DOHH2 (cell line): ENCODE measurements around the gene TUT1.

Source experiments
- CTCF ChIP-seq: fragments of 200-600 bp; sonication (generic); IDR thresholded peaks from one replicate; pipeline ENCODE4 v1.5.1; 2014; ENCODE audit warnings: antibody characterized with exemption, mild to moderate bottlenecking, low read depth, low read length; ENCODE audit not compliant: poor library complexity, severe bottlenecking
- EZH2phosphoT487 ChIP-seq: fragments of 200-600 bp; sonication (generic); IDR thresholded peaks from 2 replicates; pipeline ENCODE4 v1.6.1; 2017; ENCODE audit warnings: borderline replicate concordance, mild to moderate bottlenecking, antibody characterized with exemption, low read length, moderate library complexity, mixed read lengths

GRCh38 chr11:62603776-62604299, 12.5 kb upstream of the TUT1 start:
- TF ChIP-seq CTCF (no peak), EZH2phosphoT487 (no peak)
